NCI-H345 treated with DMSO at 0.1 percent for 48 hours (cell line): ENCODE data around the gene RNF169.
"Not testable (repeated sequence)": the region's sequence is repeated elsewhere in the genome, so short reads cannot be mapped to it uniquely, and the experiment has no call there.

ENCODE experiments used
- DNase-seq: peaks from one replicate; lab custom pipeline; 2025; ENCODE audit not compliant: unreplicated experiment; lab: John Stamatoyannopoulos, UW

Gene RNF169

GRCh38 chr11:74766905-74767304 lies 18.3 kb downstream of the RNF169 start:
- DNase-seq, result no peak

DNA sequence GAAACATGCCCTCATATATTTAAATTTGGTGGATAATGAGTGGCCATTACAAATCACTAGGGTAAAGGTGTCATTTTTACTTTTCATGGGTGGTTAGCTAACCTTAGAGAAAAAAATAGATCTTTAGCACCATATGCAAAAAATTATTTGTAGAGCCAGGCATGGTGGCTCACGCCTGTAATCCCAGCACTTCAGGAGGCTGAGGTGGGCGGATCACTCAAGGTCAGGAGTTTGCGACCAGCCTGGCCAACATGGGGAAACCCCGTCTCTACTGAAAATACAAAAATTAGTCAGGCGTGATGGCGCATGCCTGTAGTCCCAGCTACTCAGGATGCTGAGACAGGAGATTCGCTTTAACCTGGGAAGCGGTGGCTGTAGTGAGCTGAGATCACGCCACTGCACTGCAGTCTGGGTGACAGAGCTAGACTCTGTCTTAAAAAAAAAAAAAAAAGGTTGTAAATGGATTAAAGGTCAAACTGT lies 19.6 kb downstream of the RNF169 start:
- DNase-seq, result not testable (repeated sequence)

GRCh38 chr11:74769055-74769707 lies 20.5 kb downstream of the RNF169 start:
- no peak for DNase-seq

GRCh38 chr11:74770456-74770855 lies 21.8 kb downstream of the RNF169 start:
- DNase-seq, result no peak

GRCh38 chr11:74771139-74771538 lies 22.5 kb downstream of the RNF169 start:
- no peak for DNase-seq

DNA sequence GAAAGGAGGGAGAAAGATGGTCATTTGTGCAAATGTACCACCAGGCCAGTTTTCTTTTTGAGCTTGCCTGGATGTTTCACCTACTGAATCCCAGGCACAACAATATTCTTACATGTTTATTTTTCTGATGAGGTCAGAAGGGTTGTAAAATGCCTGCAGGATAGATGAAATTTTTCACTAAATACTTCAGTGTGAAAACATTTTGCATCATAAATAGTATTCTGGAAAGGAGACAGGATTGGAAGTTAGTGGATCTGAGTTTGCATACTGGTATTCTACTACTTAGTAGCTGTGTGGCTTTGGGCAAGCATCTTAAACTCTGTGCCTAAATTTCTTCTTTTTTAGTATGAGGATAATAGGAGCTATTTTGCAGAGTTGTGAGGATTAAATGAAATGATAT lies 24.8 kb downstream of the RNF169 start:
- no peak for DNase-seq

GRCh38 chr11:74775762-74776161 lies 27.1 kb downstream of the RNF169 start:
- DNase-seq, result no peak

GRCh38 chr11:74776546-74776945 lies 27.9 kb downstream of the RNF169 start:
- DNase-seq, result no peak

DNA sequence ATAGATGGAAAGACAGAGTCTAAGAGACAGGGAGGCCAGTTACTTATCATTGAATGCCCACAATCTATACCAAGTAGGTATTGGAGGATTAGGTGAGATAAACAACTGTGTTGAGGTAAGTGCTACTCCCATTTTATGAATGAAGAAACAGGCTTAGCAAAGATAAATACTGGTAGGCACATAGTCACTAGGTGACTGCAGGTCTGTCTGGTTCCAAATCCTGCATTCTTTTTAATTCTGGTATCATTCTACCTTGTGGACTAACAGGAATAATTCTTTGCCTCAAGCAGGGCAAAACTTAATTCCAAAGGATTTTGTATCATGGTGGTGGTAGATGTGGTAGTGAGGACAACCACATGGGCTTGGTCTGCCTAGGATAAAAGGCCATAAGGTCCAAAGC lies 28.4 kb downstream of the RNF169 start:
- no peak for DNase-seq

DNA sequence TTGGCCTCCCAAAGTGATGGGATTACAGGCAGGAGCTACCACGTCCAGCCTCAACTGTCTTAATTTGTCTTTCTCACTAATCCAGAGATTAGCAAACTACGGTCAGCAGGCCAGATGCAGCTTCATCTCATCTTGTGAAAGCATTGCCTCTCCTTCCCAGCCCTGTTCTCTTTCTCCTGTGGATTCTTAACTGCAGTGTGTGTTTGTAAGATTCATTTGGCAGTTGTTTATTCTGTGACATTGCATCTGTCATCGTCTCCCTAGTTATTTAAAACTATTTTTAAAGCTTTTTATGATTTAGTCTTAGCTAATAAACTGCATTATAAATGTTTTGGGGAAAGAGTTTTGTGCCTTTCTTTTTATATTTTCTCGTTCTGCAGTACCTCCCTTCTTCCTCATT lies 29.2 kb downstream of the RNF169 start:
- no peak for DNase-seq

DNA sequence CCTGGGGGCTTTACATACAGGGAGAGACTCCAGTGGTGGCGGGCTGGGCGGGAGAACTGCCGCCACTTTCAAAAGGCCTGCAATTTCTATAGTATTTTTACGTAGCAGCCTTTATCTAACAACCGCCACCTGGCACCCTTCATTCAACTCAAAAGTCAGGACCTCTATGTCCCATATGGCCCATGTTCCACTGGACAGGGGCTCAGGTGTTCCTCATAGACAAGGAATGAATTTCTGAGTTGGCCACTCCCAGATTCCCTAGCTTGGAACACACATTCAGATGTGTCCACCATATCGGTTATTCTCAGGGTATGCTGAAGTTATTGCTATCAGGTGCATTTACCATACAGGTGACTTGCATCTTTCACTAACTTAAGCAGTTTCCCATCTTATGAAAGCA lies 29.9 kb downstream of the RNF169 start:
- no peak for DNase-seq

DNA sequence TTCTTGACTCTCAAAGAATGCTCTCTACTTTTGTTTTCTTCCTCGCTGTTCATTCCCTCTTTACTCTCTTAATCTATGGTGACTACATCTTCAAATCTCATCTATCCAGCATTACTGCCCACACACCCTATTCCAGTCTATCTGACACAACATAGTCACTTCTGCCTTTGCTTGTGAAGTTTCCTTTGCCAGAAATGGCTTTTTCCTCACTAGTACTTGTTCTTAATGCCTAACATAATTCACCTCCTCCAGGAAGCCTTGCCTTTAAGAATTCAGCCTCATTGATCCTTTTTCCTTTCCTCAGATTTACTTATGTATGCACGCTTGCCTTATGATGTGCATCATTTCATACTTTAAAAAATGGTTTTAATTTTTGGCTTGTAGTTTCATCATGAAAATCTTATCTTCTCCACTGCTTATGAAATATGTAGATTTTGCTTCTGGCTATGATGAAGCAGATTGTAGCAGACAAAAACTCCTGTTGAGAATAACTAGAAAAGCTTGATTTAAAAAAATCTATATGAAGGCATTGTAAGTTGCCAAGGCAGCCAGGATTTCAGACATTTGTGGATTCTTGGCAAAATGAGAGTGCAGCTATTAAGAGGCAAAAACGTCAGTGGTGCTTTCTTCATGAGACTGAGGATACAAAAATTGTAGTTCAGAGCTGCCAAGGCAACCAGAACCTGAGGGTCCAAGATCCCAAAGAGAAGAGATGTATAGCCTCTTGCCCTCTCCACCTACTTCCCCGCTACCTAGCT lies 31.8 kb downstream of the RNF169 start:
- no peak for DNase-seq

DNA sequence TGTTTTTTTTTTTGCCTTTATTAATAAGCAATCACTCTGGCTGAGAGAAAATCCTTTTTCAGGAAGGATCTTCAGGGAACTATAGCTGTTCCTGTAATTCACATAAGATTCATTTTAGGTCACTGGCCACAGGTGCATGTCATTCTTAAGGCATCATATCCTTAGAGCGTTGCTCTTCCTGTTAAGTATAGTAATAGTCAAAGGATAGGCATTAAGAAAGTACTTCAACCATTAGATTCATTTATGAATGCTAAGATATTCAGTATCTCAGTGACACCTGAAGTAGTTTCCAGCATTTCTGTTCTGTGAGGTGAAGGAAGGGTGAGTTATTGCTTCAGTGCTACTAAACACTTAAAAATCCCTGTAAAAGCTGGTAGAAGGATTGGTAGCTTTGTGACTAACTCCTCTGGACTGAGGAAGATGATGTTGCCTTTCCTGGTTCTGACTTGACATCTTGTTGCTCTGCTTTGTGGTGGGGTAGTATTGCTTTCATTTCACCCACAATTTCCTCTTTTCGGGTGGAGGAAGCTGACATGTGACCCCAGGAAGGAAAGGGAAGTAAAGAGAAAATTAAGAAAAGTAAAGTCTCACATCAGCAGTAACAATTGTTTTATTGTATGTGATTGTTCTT lies 34.7 kb downstream of the RNF169 start:
- DNase-seq, result no peak

- DNase-seq, result no peak
These were observed 35.6 kb downstream of the RNF169 start for GRCh38 chr11:74784234-74784633.

DNA sequence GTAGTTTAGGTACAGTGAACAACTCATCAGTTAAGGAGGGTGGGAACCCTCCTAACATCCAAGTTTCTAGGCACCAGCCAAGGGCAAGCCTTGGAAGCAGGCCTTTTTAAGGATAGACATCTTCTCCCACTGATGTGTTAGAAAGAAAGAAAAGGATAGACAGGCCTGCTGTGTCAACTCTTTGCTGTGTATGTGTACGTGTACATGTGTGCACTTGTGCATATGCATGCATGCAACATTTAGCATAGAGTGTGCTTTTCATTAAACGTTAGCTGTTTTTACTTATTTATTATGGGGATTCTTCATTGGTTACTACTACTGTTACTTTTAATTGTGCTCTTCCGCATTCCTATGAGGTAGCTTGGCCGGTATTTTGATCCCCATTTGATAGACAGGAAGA lies 36.1 kb downstream of the RNF169 start:
- no peak for DNase-seq

GRCh38 chr11:74786574-74786973 lies 37.9 kb downstream of the RNF169 start:
- DNase-seq, result no peak

DNA sequence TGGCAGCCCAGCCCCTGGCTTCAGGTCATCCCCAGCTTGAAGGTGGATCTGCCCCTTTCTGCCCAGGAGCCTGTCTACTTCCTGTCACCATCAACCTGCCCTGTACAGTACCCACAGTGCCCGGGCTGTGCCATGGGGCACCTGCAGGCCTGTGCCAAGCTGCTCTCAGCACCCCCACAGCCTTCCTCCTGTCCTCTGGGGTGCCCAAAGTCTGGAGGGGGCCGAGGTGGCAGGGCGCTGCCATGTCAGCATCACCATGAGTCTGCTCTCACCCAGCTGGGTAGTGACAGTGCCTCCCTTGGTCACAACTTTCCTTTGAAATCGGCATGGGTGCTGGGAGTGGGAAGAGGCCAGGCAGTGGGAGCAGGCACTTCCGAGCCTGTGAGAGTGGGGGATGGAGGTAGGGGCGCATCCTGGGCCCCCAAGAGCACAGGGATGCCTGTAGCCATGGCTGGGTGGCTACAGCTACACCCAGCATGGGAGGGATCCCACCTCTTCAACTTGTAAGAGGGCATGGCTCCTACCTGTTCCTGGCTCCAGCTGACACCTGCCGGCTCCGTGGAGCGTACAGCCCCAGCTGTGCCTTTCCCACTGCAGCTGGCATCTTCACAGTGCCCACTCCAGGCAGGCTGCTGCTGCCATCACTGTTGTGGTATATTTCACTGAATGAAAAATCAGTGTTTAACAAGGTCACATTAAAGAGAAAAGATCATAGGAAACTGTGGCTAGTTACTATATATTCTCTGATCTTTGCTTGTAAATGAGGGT lies 42.9 kb downstream of the RNF169 start:
- DNase-seq, result no peak

DNA sequence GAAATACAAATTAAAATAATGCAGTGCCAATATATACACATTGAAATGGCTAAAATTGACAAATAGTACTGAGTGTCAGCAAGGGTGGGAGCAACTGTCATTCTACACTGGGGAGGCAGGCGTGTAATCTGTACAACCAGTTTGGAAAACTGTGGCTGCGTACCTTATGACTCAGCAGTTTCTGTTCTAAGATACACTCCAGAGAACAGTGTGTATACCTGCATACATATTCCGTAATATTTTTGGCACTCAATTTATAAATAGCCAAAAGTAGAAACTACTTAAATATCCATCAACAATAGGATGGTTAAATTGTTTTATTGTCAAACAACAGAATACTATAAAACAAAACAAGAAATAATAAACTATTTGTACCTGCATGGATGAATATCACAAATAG lies 57.6 kb downstream of the RNF169 start:
- DNase-seq, result no peak

DNA sequence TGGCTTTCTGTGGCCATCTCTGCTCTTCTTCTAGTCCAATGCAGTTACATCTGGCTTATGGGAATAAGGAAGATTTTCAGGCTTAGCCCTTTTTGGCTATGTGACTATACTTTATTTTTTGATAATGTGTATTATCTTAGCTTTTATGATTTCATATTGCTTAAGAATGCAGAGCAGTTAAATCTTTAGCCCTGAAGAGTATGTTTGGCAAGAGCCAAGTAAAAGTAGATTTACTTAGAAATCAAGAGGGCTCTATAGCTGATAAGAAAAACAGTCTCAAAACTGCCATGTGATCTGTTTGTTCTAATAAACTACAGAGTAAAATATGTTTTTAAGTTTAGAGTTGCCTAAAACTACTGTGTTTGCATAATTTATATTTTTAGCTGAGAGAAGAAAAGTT lies 61.2 kb downstream of the RNF169 start:
- DNase-seq, result no peak

GRCh38 chr11:74815966-74816365 lies 67.3 kb downstream of the RNF169 start:
- no peak for DNase-seq

DNA sequence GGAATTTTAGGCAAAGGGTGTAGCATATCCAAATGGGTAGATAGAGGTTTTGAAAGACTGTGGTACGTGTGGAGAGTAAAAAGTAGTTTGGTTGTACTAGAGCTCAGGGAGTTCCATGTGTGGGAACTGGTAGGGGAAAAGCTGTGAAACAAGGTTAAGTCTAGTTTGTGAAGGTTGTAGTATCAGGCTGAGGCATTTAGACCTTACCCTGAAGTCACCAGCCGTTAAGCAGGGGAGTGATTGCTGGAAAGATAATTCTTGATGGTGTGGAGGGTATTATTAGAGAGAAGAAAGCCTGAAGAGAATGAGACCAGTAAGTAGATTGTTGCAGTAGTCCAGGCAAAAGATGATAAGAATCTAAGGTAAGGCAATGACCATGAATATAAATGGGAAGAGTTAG lies 68.0 kb downstream of the RNF169 start:
- DNase-seq, result no peak
